K562 (cell line): ENCODE measurements around the gene GPR108. TPM values are rescaled to one million over a fixed set of nuclear protein-coding genes. Genes with fewer than 3 reads are reported as not detected.
A peak's percentile ranks its signal among the peaks of the same experiment; 100 is the strongest.

Experiments used
- ADNP ChIP-seq: fragments of 200-800 bp; sonication (Bioruptor generic); IDR thresholded peaks from 2 replicates; pipeline ENCODE4 v1.6.1; 2016; ENCODE audit warnings: missing genetic modification characterization, missing compliant biosample characterization
- ATF1 ChIP-seq, 2 experiments: fragments of 450-650 bp in 1 of 2; IDR thresholded peaks; 2 replicates each; pipeline ENCODE4 v1.6.1; 2016; ENCODE audit warnings: missing compliant biosample characterization in 1 of 2, missing genetic modification characterization in 1 of 2
- COPS2 ChIP-seq: fragments of 450-650 bp; conservative IDR thresholded peaks from 2 replicates; pipeline ENCODE4 v1.6.1; 2016; ENCODE audit warnings: mild to moderate bottlenecking, moderate library complexity
- DNMT1 ChIP-seq: fragments of 450-650 bp; IDR thresholded peaks from 2 replicates; pipeline ENCODE4 v1.6.1; 2016; ENCODE audit warnings: antibody characterized with exemption, mild to moderate bottlenecking
- ELK3 ChIP-seq: fragments of 450-650 bp; formaldehyde crosslinking; IDR thresholded peaks from 2 replicates; pipeline ENCODE4 v1.4.0; 2020; ENCODE audit warnings: mild to moderate bottlenecking
- ETV5 ChIP-seq: sonication (generic); formaldehyde crosslinking; IDR thresholded peaks from 2 replicates; pipeline ENCODE4 v1.4.0; 2020; ENCODE audit warnings: low read depth, mild to moderate bottlenecking, missing genetic modification reagents
- HDGF ChIP-seq: fragments of 450-650 bp; IDR thresholded peaks from 2 replicates; pipeline ENCODE4 v1.6.1; 2016
- HNRNPK ChIP-seq: fragments of 200-400 bp; formaldehyde crosslinking; IDR thresholded peaks from one replicate; pipeline ENCODE4 v1.6.1; 2018; ENCODE audit warnings: mild to moderate bottlenecking, low read depth, low read length; ENCODE audit not compliant: poor library complexity, severe bottlenecking
- JUN ChIP-seq, 2 experiments: sonication (generic) in 1 of 2; formaldehyde crosslinking in 1 of 2; IDR thresholded peaks; 2 replicates each; pipeline versions ENCODE4 v1.6.1 to v1.8.0; 2012 to 2022; ENCODE audit warnings: borderline replicate concordance in 2 of 2, mild to moderate bottlenecking in 2 of 2, improper control_type of control experiment in 1 of 2, low read depth in 1 of 2, low read length in 1 of 2, missing genetic modification reagents in 1 of 2
- MTA2 ChIP-seq: fragments of 450-650 bp; IDR thresholded peaks from 2 replicates; pipeline ENCODE4 v1.6.1; 2016; ENCODE audit warnings: low read depth
- PURB ChIP-seq: sonication (generic); formaldehyde crosslinking; IDR thresholded peaks from 2 replicates; pipeline ENCODE4 v1.9.0; 2021; ENCODE audit warnings: low read depth, mild to moderate bottlenecking, missing genetic modification reagents
- TEAD4 ChIP-seq, 2 experiments: sonication (generic) in 1 of 2; formaldehyde crosslinking in 1 of 2; IDR thresholded peaks; 2 replicates each; pipeline versions ENCODE4 v1.6.1 to v1.8.0; 2012 to 2022; ENCODE audit warnings: borderline replicate concordance in 1 of 2, inconsistent platforms in 1 of 2, low read length in 1 of 2, mild to moderate bottlenecking in 1 of 2, missing genetic modification reagents in 1 of 2
- TFE3 ChIP-seq: fragments of 450-650 bp; formaldehyde crosslinking; IDR thresholded peaks from 2 replicates; pipeline ENCODE4 v1.4.0; 2020; ENCODE audit warnings: mild to moderate bottlenecking, mixed read lengths
- ZNF133 ChIP-seq: fragments of 250-450 bp; sonication (Bioruptor Pico); IDR thresholded peaks from 2 replicates; pipeline ENCODE4 v1.4.0; 2020; ENCODE audit warnings: mild to moderate bottlenecking
- ZNF146 ChIP-seq: IDR thresholded peaks from one replicate; pipeline ENCODE4 v1.6.1; 2018; ENCODE audit warnings: missing compliant biosample characterization; ENCODE audit not compliant: unreplicated experiment
- ZNF318 ChIP-seq, 2 experiments: fragments of 450-650 bp; IDR thresholded peaks; 2 replicates each; pipeline ENCODE4 v1.6.1; 2016; ENCODE audit warnings: mild to moderate bottlenecking in 2 of 2, borderline replicate concordance in 1 of 2, low read depth in 1 of 2, moderate library complexity in 1 of 2
- polyA plus RNA-seq, 8 experiments: library from polyadenylated mRNA; depleted of rRNA in 4 of 8; stranded (reverse) in 5 of 8; unstranded in 3 of 8; fragments of >200 nt; fragmentation: Nextera tagmentation in 2 of 8; fragmentation: Illumina TruSeq in 1 of 8; extraction: Ambion mirVana in 2 of 8; extraction: Trizol in 1 of 8; gene quantifications; 2 replicates each; pipeline versions ENCODE4 v1.2.1 to v1.2.3, GENCODE V29; 2011 to 2014; ENCODE audit warnings: inconsistent platforms in 1 of 8, missing spikeins in 1 of 8
- total RNA-seq, 7 experiments: library from RNA; depleted of rRNA in 6 of 7; stranded (reverse); fragments of >200 nt in 6 of 7; fragmentation: Illumina TruSeq in 2 of 7; extraction: Trizol in 2 of 7; gene quantifications; 2 replicates each; pipeline versions ENCODE4 v1.2.1 to v1.2.3, GENCODE V29; 2011 to 2021; ENCODE audit warnings: low replicate concordance in 1 of 7

GPR108 gene
- total and polyA plus RNA-seq, 9 of the 15 experiments (the other 6 are each of a cell fraction or from before 2014, with no cell fraction given), result 2.4 to 33.2 (median 24.4) TPM

- TF ChIP-seq ZNF318 (IDR thresholded peaks at IDR 0.05; ENCODE audit: borderline replicate concordance in 1 of 2, low read depth in 1 of 2) (no peak), JUN (IDR thresholded peaks at IDR 0.05; ENCODE audit: borderline replicate concordance, low read depth, low read length) (no peak), JUN (CRISPR knock-in tag; IDR thresholded peaks at IDR 0.05; ENCODE audit: borderline replicate concordance) (no peak), MTA2 (no peak), HNRNPK (no peak), TEAD4 (IDR thresholded peaks at IDR 0.05; ENCODE audit: low read length) (no peak), TEAD4 (CRISPR knock-in tag; IDR thresholded peaks at IDR 0.05; ENCODE audit: borderline replicate concordance) (no peak), ZNF133 (CRISPR knock-in tag) (no peak), ZNF146 (CRISPR knock-in tag) (no peak), ADNP (tag) (no peak), ATF1 (CRISPR knock-in tag; IDR thresholded peaks at IDR 0.05) (no peak), ATF1 (tag; IDR thresholded peaks at IDR 0.05) (peak; percentile 92), TFE3 (CRISPR knock-in tag) (no peak), COPS2 (no peak), PURB (no peak), DNMT1 (no peak), ELK3 (CRISPR knock-in tag) (no peak), ETV5 (CRISPR knock-in tag) (no peak), HDGF (peak; percentile 85)
Measured at GRCh38 chr19:6767357-6768235, 30.2 kb upstream of the GPR108 start, which contains the start of gene SH2D3A (continued).
